HepG2 (cell line): ENCODE measurements around the gene ZMIZ2. TPM values are rescaled to one million over a fixed set of nuclear protein-coding genes. Genes with fewer than 3 reads are reported as not detected.

Experiments
- DMTF1 ChIP-seq: sonication (generic); formaldehyde crosslinking; IDR thresholded peaks from 2 replicates; pipeline ENCODE4 v1.4.0; 2020; ENCODE audit warnings: mild to moderate bottlenecking, missing genetic modification reagents
- NCOR1 ChIP-seq: fragments of 200-600 bp; sonication (generic); IDR thresholded peaks from 2 replicates; pipeline ENCODE4 v1.7.0; 2017; ENCODE audit warnings: antibody characterized with exemption, low read length, borderline replicate concordance
- SMAD3 ChIP-seq: sonication (generic); formaldehyde crosslinking; IDR thresholded peaks from 2 replicates; pipeline ENCODE4 v1.4.0; 2020; ENCODE audit warnings: missing genetic modification reagents
- SNAPC2 ChIP-seq: sonication (generic); formaldehyde crosslinking; IDR thresholded peaks from 2 replicates; pipeline ENCODE4 v1.8.1; 2022; ENCODE audit warnings: mild to moderate bottlenecking, missing genetic modification reagents
- ZBED4 ChIP-seq: sonication (generic); formaldehyde crosslinking; IDR thresholded peaks from 2 replicates; pipeline ENCODE4 v1.4.0; 2020; ENCODE audit warnings: missing genetic modification reagents, borderline replicate concordance
- ZKSCAN8 ChIP-seq: IDR thresholded peaks from 2 replicates; pipeline ENCODE4 v1.6.1; 2016; ENCODE audit warnings: borderline replicate concordance, missing genetic modification reagents, missing compliant biosample characterization
- ZNF121 ChIP-seq: sonication (generic); formaldehyde crosslinking; IDR thresholded peaks from 2 replicates; pipeline ENCODE4 v1.5.0; 2020; ENCODE audit warnings: mild to moderate bottlenecking, missing genetic modification reagents
- ZNF235 ChIP-seq: sonication (generic); formaldehyde crosslinking; IDR thresholded peaks from 2 replicates; pipeline ENCODE4 v1.8.1; 2023; ENCODE audit warnings: mild to moderate bottlenecking, missing genetic modification reagents, borderline replicate concordance
- polyA plus RNA-seq, 8 experiments: library from polyadenylated mRNA; depleted of rRNA in 3 of 8; stranded (reverse) in 7 of 8; unstranded in 1 of 8; fragments of >200 nt; fragmentation: Illumina TruSeq in 4 of 8; extraction: Trizol in 4 of 8; gene quantifications; 2 replicates each; pipeline versions ENCODE4 v1.2.1 to v1.2.3, GENCODE V29; 2011 to 2016; ENCODE audit warnings: low read depth in 4 of 8, missing spikeins in 1 of 8, mixed read lengths in 1 of 8; ENCODE audit not compliant: insufficient read depth in 1 of 8
- total RNA-seq, 5 experiments: library from RNA; depleted of rRNA; stranded (reverse); fragments of >200 nt; fragmentation: Illumina TruSeq; extraction: Trizol; gene quantifications; 2 replicates each; pipeline ENCODE4 v1.2.3, GENCODE V29; 2016; ENCODE audit warnings: low read depth in 1 of 5
- TF ChIP-seq, protein P1 (sequence below), 2 experiments: sonication (generic) in 1 of 2; formaldehyde crosslinking in 1 of 2; IDR thresholded peaks; 2 replicates each; pipeline versions ENCODE4 v1.4.0 to v1.6.1; 2018 to 2020; ENCODE audit warnings: missing genetic modification reagents in 2 of 2, borderline replicate concordance in 1 of 2, low read depth in 1 of 2, mild to moderate bottlenecking in 1 of 2, missing biosample characterization in 1 of 2
- TF ChIP-seq, protein P2 (sequence below): sonication (generic); formaldehyde crosslinking; IDR thresholded peaks from 2 replicates; pipeline ENCODE4 v1.8.0; 2022; ENCODE audit warnings: missing genetic modification reagents, low read depth, mild to moderate bottlenecking, borderline replicate concordance

Gene ZMIZ2
- total and polyA plus RNA-seq, 2 of the 13 experiments (the other 11 are each of a cell fraction or from before 2014, with no cell fraction given) = 4.9 to 7.9 TPM

- TF ChIP-seq, protein P1, sequence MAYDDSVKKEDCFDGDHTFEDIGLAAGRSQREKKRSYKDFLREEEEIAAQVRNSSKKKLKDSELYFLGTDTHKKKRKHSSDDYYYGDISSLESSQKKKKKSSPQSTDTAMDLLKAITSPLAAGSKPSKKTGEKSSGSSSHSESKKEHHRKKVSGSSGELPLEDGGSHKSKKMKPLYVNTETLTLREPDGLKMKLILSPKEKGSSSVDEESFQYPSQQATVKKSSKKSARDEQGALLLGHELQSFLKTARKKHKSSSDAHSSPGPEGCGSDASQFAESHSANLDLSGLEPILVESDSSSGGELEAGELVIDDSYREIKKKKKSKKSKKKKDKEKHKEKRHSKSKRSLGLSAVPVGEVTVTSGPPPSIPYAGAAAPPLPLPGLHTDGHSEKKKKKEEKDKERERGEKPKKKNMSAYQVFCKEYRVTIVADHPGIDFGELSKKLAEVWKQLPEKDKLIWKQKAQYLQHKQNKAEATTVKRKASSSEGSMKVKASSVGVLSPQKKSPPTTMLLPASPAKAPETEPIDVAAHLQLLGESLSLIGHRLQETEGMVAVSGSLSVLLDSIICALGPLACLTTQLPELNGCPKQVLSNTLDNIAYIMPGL (CRISPR knock-in tag; IDR thresholded peaks at IDR 0.05; ENCODE audit: borderline replicate concordance in 1 of 2, low read depth in 1 of 2) = peak; percentile 95
- TF ChIP-seq DMTF1 (CRISPR knock-in tag) = no peak
- no peak for TF ChIP-seq ZNF235
- TF ChIP-seq, protein P2, sequence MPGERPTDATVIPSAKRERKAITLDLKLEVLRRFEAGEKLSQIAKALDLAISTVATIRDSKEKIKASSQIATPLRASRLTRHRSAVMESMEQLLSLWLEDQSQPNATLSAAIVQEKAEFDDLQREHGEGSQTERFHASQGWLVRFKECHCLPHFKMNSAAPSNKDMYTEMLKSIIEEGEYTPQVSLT (CRISPR knock-in tag) = no peak
- no peak for TF ChIP-seq SMAD3 (CRISPR knock-in tag)
- TF ChIP-seq NCOR1 = no peak
- TF ChIP-seq SNAPC2 (CRISPR knock-in tag) = no peak
- no peak for TF ChIP-seq ZBED4 (CRISPR knock-in tag)
- no peak for TF ChIP-seq ZNF121 (CRISPR knock-in tag)
- 0 out of 2 replicates have a peak, but pooled peaks have one; percentile 19 for TF ChIP-seq ZKSCAN8
Measured at GRCh38 chr7:44797329-44798258, 48.9 kb downstream of the ZMIZ2 start (continued).
